Fibroblast of pulmonary artery (primary cell): Measurements from ENCODE around the gene TLCD2.

Experiments
- DNase-seq: peaks from one replicate; pipeline ENCODE4 v3.0.0-alpha.2; 2010; ENCODE audit warnings: low read depth
- H3K4me3 ChIP-seq: replicated peaks from 2 replicates; pipeline ENCODE4 v1.5.1; 2011; ENCODE audit warnings: low read depth, mild to moderate bottlenecking, control low read depth, low read length, moderate library complexity
- TF ChIP-seq, protein P1 (sequence below): IDR thresholded peaks from 2 replicates; pipeline ENCODE4 v1.5.1; 2011; ENCODE audit warnings: mild to moderate bottlenecking, control low read depth, low read length, inconsistent platforms; ENCODE audit errors: missing control alignments

Gene TLCD2

DNA sequence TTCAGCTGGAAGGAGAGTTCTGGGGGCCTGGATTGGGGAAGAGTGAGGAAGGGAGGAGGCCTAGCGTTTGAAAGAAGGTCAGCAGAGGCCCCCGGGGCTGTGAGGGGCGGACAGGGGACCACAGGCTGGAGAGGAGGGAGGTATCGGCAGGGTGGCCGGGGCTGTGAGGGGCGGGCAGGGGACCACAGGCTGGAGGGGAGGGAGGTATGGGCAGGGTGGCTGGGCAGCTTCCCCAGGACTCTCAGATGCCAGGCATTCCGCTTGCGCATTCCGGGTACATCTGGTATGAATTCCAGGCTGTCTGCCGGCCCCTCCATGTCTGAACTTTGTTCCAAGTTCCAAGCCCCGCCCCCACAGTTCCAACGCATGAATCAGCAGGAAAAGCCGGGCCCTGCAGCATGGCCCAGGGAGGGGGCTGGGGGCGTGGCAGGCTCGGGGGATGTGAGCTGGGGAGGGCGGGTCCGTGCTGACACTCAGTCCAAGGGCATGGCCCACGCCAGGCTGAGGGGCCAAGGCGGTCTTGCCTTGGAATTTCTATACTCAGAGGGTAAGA, 4.3 kb upstream of the TLCD2 start:
- DNase-seq: peak; percentile 98
- peak overlapping the region; percentile 88 for H3K4me3 ChIP-seq
- TF ChIP-seq, protein P1, sequence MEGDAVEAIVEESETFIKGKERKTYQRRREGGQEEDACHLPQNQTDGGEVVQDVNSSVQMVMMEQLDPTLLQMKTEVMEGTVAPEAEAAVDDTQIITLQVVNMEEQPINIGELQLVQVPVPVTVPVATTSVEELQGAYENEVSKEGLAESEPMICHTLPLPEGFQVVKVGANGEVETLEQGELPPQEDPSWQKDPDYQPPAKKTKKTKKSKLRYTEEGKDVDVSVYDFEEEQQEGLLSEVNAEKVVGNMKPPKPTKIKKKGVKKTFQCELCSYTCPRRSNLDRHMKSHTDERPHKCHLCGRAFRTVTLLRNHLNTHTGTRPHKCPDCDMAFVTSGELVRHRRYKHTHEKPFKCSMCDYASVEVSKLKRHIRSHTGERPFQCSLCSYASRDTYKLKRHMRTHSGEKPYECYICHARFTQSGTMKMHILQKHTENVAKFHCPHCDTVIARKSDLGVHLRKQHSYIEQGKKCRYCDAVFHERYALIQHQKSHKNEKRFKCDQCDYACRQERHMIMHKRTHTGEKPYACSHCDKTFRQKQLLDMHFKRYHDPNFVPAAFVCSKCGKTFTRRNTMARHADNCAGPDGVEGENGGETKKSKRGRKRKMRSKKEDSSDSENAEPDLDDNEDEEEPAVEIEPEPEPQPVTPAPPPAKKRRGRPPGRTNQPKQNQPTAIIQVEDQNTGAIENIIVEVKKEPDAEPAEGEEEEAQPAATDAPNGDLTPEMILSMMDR: no peak

DNA sequence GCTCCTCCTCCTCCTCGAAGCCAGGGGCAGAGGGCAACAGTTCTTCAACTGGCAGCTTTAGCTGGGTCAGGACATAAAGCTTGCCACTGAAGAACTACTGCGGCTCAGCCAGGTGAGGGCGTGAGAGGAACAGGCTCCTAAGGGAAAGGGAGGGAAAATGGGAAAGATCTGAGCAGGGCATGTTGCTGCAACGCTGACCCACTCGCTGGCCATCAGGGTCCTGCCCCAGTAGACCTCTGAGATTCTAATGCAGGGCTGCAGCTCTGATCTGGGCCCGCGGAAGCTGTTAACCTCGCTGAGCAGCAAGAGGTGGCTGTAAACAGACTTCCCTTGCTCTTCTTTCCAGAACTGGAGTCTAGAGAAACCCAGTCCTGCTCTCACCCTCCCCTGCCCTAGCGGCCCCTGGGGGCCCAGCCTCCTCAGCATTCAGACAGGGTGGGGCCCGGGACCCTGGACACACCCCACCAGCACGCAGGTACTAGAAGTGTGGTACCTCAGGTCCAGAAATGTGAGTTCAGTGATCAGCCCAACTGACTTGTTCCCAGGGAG, 3.8 kb upstream of the TLCD2 start:
- TF ChIP-seq, protein P1: peak; percentile 50
- peak overlapping the region; percentile 88 for H3K4me3 ChIP-seq
- DNase-seq: peak; percentile 56

DNA sequence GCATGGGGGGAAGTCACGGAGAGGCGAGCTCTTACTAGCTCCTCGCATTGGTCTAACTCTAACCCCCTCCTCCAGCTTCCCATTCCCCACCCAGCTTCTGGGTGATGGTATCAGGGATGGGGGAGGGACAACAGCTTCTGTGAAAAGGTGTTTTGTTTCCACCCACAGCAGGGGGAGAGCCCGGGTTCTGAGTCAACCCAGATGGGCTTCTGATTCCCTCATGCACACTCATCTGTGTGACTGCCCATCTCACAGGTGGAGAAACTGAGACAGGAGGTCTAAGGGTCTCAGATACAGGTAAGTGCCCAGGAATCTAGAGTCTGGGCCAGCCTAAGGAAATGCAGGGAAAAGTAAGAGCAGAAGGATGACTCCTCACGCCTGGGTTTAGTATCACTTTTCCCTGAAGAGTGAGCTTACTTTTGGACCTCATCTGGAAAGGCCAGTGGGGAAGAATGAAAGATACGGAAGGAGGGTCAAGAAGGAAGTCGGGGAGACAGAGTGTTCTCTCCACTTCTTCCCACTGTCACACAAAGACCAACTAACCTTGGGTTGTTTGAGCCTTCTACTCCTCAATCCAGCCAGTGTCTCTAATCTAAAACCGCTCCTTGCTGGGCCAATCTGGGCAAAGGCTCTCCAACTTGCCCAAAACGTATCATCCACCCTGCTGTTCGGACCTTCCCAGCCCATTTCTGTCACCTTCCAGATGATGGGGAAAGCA, 3.1 kb upstream of the TLCD2 start:
- TF ChIP-seq, protein P1: no peak
- peak overlapping the region; percentile 88 for H3K4me3 ChIP-seq

DNA sequence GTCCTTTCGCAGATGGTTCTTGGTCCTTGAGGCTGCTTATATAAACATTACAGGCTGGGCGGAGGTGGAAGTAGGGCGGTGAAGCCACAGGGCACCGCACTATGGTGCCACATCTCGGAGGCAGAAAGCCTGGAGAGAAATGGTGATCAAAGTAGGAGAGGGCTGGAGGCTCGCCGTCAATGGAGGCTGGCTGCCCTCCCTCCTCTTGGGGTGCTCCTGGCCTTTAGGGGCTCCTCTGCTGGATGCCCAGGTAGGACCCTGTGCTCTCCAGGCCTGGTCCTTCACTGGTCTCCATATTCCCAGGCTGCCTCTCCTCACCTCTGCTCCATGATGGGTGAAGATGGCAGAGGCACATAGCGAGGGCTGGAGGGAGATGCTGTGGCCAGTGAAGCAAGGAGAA, 2.1 kb upstream of the TLCD2 start:
- DNase-seq: no peak
- no peak overlapping the region for H3K4me3 ChIP-seq
- TF ChIP-seq, protein P1: no peak

More for the DNA sequence above, 3.1 kb upstream of the TLCD2 start:
- DNase-seq: no peak

DNA sequence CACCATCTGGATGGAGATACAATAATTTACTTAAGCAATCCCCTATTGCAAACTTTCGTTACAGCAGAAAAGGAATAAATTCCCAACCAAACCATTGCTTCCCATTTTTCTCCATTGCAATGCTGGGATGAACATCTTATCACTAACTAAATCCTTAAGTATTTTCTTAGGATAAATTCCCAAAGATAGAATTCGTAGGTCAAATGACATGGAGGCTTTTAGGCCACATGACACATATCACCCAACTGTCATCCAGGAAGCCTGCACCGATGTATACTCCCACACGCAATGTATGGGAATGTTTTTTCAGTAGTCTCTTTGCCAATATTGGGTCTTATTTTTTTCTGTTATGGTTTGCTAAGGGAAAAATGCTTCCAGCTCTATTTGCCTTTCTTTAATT, 1.6 kb upstream of the TLCD2 start:
- no peak for DNase-seq
- TF ChIP-seq, protein P1: no peak

DNA sequence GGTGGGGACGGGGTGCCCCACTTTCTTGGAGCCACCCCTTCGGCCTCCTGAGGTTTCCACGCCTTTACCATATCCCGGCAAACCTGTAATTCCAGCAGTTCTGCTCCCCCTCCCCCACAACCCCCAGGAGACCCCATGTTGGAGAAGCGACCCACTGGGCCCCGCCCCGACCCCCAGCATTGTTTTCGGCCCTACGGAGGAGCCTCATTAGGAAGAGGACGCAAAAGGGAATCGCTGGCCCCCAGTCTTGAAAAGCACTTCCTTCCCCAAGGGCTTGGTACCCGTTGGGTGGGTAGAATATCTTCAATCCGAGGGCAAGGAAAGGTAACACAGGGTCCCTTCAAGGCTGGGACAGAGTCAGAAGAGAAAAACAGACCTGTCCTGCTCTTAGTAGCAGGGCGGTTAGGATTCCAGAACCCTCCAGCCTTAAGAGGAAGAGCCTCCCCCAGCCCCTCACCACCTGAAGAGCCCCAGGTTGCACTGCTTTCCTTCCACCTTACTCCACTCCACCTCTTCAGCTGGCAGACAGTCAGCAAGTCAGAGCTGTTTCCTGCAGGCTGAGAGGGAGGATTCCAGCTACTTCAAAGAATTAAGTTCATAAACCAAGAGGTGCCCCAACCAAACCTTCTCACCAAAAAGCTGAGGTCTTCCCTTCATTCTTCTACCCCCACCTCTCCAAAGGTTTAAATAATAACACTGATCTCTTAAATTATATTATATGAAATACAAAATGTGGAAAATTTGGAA, 803 bp upstream of the TLCD2 start:
- TF ChIP-seq, protein P1: no peak
- DNase-seq: no peak
- H3K4me3 ChIP-seq: peak overlapping the region; percentile 57

More for the DNA sequence above, 1.6 kb upstream of the TLCD2 start:
- no peak overlapping the region for H3K4me3 ChIP-seq
